Thyroid gland (tissue), 4 donors: ENCODE measurements around the gene ST6GALNAC5. TPM values are rescaled to one million over a fixed set of nuclear protein-coding genes. Genes with fewer than 3 reads are reported as not detected.

ENCODE experiments used
- DNase-seq, 2 donors: peaks; one replicate each; pipeline ENCODE4 v3.0.0-alpha.2; 2019
- H3K27ac ChIP-seq, 3 donors: fragments of 200-600 bp; sonication (generic); 1 replicate in 2 of 3; 2 replicates in 1 of 3; pipeline ENCODE4 v1.5.1; 2016 to 2019; ENCODE audit warnings: mild to moderate bottlenecking in 1 of 3, moderate library complexity in 1 of 3
- H3K27me3 ChIP-seq: fragments of 200-600 bp; sonication (generic); one replicate; pipeline ENCODE4 v1.5.1; 2019
- H3K36me3 ChIP-seq, 2 donors: fragments of 200-600 bp; sonication (generic); one replicate each; pipeline ENCODE4 v1.5.1; 2016 to 2019
- H3K4me1 ChIP-seq, 2 donors: fragments of 200-600 bp; sonication (generic); one replicate each; pipeline ENCODE4 v1.5.1; 2017 to 2019
- H3K4me3 ChIP-seq, 3 donors: fragments of 200-600 bp; sonication (generic); replicated peaks in 1 of 3; 1 replicate in 2 of 3; 2 replicates in 1 of 3; pipeline ENCODE4 v1.5.1; 2016; ENCODE audit warnings: mild to moderate bottlenecking in 1 of 3
- H3K9me3 ChIP-seq: fragments of 200-600 bp; sonication (generic); one replicate; pipeline ENCODE4 v1.5.1; 2017
- CTCF ChIP-seq, 6 experiments: fragments of 200-600 bp in 3 of 6; fragments of 450-650 bp in 3 of 6; sonication (generic) in 3 of 6; IDR thresholded peaks; one replicate each; pipeline ENCODE4 v1.5.1; 2016 to 2019; ENCODE audit warnings: antibody characterized with exemption in 6 of 6, mild to moderate bottlenecking in 2 of 6, inconsistent platforms in 1 of 6, moderate library complexity in 1 of 6
- POLR2A ChIP-seq, 2 donors: fragments of 450-650 bp; IDR thresholded peaks; one replicate each; pipeline ENCODE4 v1.6.1; 2017; ENCODE audit warnings: antibody characterized with exemption in 2 of 2, mild to moderate bottlenecking in 2 of 2, moderate library complexity in 1 of 2
- WGBS, 2 donors: methylation state at CpG; one replicate each; pipeline ENCODE4 v1.1.5; 2017; 5-methylcytosine and 5-hydroxymethylcytosine counted together
- intact Hi-C: fragments of 100-400 bp; cut with DNase I; formaldehyde crosslinking; loops from one replicate; pipeline ENCODE4 v1.15.1; 2023
- total RNA-seq, 4 donors: library from RNA; depleted of rRNA; stranded (reverse); fragments of >200 nt; gene quantifications; one replicate each; pipeline ENCODE4 v1.2.3, GENCODE V29; 2016

The ST6GALNAC5 gene
- total RNA-seq, 4 donors from 2014 or later, result 0.83 to 3.0 TPM; not detected in 2

- TF ChIP-seq POLR2A (IDR thresholded peaks at IDR 0.05) (no peak), CTCF (IDR thresholded peaks at IDR 0.05) (no peak)
- H3K36me3 ChIP-seq, result no peaks in the 10 kb centered on the region
- H3K27me3 ChIP-seq, result no peaks in the 10 kb centered on the region
- H3K4me1 ChIP-seq, result no peaks in the 10 kb centered on the region
- no peaks in the 10 kb centered on the region for H3K9me3 ChIP-seq
- H3K27ac ChIP-seq, result no peak overlapping the region
- no peak overlapping the region for H3K4me3 ChIP-seq
- intact Hi-C loops, result no loop called here
- 71 to 78% methylated on average over 5 of the region's 5 CpGs for WGBS, 2 donors
- DNase-seq, result no peak
These were observed 11.2 kb upstream of the ST6GALNAC5 start for GRCh38 chr1:76856104-76856503.

GRCh38 chr1:76857138-76857537 lies 10.1 kb upstream of the ST6GALNAC5 start:
- 74 to 80% methylated on average over 5 of the region's 5 CpGs for whole genome bisulfite sequencing, 2 donors
- intact Hi-C loops, result no loop called here

DNA sequence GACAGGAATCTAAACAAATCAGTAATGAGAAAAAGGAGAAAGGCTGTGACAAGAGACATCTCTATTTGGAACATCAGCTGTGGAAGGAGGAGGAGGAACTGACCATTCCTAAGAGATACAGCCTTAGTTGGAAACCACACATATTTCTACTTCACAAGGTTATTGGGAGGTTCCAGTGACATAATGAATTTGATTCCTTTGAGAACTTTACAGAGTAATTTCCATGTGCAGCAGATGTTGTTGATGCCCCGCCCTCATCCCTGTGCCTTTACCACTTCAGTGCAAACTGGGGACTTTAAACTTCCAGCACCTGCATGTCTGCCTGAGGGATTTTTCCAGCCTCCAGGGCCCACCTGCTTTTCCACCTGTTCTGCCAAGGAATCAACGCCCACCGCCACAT lies 9.3 kb upstream of the ST6GALNAC5 start:
- no peak for DNase-seq
- TF ChIP-seq POLR2A (IDR thresholded peaks at IDR 0.05) (no peak), CTCF (IDR thresholded peaks at IDR 0.05) (no peak)
- no peaks in the 10 kb centered on the region for H3K9me3 ChIP-seq
- WGBS, 2 donors, result 89 to 96% methylated on average over 3 of the region's 3 CpGs
- no peaks in the 10 kb centered on the region for H3K27me3 ChIP-seq
- H3K36me3 ChIP-seq, result no peaks in the 10 kb centered on the region
- H3K27ac ChIP-seq, result no peak overlapping the region
- H3K4me1 ChIP-seq, result no peaks in the 10 kb centered on the region
- H3K4me3 ChIP-seq, result no peak overlapping the region
- intact Hi-C loops, result no loop called here

More at GRCh38 chr1:76857138-76857537, 10.1 kb upstream of the ST6GALNAC5 start:
- DNase-seq, result no peak
- H3K36me3 ChIP-seq, result no peaks in the 10 kb centered on the region
- no peak overlapping the region for H3K4me3 ChIP-seq
- H3K4me1 ChIP-seq, result no peaks in the 10 kb centered on the region
- H3K27ac ChIP-seq, result no peak overlapping the region
- no peak for TF ChIP-seq POLR2A (IDR thresholded peaks at IDR 0.05)
- TF ChIP-seq CTCF (IDR thresholded peaks at IDR 0.05), result no peak
- no peaks in the 10 kb centered on the region for H3K27me3 ChIP-seq
- no peaks in the 10 kb centered on the region for H3K9me3 ChIP-seq

DNA sequence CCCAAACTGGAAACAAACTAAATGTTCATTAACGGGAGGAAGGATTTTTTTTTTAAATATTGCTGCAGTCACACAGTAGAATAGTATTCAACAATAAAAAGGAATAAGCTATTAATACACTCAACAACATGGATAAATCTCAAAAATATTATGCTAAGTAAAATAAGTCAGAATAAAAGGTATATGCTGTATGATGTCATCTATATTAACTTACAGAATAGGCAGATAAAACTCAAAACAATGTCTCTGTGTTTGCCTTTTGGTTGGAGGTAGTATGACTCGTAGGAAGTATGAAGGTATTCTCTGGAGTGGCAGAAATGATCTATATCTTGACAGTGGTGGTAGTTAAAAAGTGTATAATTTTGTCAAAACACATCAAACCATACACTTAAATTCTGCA lies 6.1 kb upstream of the ST6GALNAC5 start:
- H3K4me1 ChIP-seq, result no peaks in the 10 kb centered on the region
- no peak overlapping the region for H3K4me3 ChIP-seq
- H3K27me3 ChIP-seq, result no peaks in the 10 kb centered on the region
- no peak for DNase-seq
- H3K9me3 ChIP-seq, result no peaks in the 10 kb centered on the region
- no peak overlapping the region for H3K27ac ChIP-seq
- H3K36me3 ChIP-seq, result no peaks in the 10 kb centered on the region
- TF ChIP-seq CTCF (IDR thresholded peaks at IDR 0.05), result no peak
- 88 to 92% methylated on average over 2 of the region's 2 CpGs for WGBS, 2 donors
- intact Hi-C loops, result no loop called here

DNA sequence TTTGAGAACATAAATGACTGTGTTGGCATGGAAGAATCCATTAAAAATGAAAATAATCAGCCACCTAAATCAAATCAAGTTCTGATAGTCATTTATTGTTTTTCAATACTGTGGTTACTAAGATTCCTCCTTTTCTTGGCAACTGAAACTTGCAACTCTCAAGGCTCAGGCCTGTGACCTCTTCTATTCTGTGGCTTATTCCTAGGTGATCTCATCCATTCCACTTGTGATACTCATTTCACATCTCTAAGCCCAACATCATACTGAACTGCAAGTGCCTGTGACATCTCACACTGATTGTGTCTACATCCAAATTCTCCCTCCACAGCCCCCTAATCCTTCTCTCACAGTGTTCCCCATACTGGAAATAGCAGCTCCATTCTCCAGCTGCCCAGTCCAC lies 4.8 kb upstream of the ST6GALNAC5 start:
- Histone ChIP-seq H3K27me3 (no peaks in the 10 kb centered on the region), H3K27ac (no peak overlapping the region), H3K9me3 (no peaks in the 10 kb centered on the region), H3K36me3 (no peaks in the 10 kb centered on the region), H3K4me3 (no peak overlapping the region), H3K4me1 (peaks cover 4 to 5% of the 10 kb centered on the region in 2 donors)
- intact Hi-C loops, result no loop called here
- no peak for DNase-seq
- no peak for TF ChIP-seq CTCF (IDR thresholded peaks at IDR 0.05)
- no peak for TF ChIP-seq POLR2A (IDR thresholded peaks at IDR 0.05)
